DMS114 treated with DMSO at 0.1 percent for 48 hours (cell line): ENCODE data around the gene PFKFB3.
"Not testable (repeated sequence)": the region's sequence is repeated elsewhere in the genome, so short reads cannot be mapped to it uniquely, and the experiment has no call there.

Experiments used
- DNase-seq: peaks from one replicate; lab custom pipeline; 2025; ENCODE audit not compliant: unreplicated experiment; lab: John Stamatoyannopoulos, UW

PFKFB3 gene

DNA sequence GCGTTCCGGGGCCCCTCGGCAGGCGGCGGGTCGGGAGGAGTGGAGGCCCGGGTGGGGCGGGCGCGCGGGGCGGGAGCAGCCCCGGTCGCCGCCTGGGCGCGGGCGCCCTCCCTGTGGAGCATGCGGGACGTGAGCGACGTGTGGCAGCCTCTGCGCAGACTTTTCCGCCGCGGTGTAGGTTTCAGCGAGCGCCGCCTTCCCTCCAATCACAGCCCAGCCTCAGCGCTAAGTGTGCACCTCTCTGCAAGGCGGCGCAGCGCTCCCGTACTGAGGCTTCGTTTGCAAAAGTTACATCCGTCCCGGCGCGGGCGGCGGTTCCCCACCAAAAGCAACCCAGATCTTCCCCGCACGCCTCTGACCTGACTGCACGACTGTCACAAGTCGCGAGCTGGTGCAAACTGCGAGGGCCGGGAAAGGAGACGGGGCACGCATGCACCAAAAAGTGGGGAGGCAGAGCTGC is 1.2 kb upstream of the PFKFB3 start:
- peak; percentile 54 for DNase-seq

DNA sequence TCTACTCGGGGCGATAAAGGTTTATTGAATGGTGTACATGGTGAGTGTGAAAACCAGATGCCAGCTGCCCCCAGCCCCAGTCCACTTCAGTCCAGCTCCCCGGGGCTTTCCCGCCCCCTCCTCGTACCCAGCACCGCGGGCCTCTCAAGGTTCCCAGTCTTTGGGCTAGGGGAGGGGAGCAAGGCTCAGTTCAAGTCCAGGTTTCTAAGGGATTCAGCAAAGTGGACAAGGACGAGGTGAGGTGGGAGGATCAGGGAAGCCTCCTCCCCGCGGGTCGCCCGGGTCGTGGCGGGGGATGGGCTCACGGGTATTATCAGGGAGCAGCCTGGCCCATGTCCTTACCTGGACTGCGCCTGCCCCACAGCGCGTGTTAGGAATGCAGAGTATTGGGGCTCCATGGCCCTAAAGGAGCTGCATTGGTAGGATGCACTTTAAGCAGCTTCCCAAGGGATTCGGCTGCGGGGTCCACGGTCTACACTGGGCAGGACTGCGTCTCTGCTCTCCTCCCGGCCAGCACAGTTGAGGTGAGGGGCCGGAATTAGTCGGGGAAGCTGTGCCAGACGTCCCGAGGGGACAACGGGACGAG is 541 bp upstream of the PFKFB3 start:
- DNase-seq = no peak

DNA sequence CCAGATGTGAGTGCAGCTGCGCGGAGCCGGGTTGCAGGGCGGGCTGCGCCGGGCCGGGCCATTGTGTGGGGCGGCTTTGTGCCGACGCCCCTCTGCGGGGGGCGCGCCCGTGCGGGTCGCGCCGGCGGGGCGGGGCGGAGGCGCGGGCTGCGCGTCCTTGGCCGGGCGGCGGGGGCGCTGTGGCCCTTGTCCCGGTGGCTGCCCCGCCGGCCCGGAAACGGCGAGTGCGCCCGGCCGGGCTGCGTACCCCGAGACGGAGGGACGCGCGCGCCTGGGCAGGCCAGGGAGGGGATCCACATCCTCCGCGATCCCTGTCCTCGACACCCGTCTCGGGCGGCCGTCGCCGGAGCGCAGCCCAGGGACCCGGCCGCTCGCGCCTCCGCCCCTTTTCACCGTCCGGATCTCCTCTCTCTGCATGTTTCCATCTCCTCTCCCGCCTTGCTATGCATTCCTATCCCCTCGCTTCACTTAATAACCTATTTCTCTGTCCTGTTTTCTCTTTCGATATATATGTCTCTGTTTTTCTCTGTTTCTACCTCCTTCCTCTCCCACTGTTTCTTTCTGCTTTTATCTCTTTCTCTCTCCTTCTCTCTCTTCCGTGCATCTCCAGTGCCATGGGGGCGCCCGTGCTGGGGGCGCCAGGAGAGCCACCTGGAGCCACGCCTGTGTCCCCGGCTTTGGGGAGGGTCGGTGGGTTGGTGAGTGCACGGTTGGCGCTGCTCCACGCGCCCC is 765 bp downstream of the PFKFB3 start:
- DNase-seq = peak; percentile 17

DNA sequence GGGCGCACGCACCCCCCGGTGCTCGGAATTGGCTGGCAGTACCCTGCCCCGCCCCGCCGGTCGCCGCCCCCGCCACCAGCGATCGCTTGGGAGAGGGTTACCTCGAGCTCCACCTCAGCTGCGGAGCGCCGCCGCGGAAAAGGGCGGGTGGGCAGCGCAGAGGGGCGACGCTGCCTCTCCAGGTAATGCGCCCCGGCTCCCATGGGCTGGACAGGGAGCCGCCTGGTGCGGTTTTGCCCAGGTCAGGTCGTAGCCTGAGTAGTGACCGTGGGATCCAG is 1.3 kb downstream of the PFKFB3 start:
- DNase-seq = no peak

DNA sequence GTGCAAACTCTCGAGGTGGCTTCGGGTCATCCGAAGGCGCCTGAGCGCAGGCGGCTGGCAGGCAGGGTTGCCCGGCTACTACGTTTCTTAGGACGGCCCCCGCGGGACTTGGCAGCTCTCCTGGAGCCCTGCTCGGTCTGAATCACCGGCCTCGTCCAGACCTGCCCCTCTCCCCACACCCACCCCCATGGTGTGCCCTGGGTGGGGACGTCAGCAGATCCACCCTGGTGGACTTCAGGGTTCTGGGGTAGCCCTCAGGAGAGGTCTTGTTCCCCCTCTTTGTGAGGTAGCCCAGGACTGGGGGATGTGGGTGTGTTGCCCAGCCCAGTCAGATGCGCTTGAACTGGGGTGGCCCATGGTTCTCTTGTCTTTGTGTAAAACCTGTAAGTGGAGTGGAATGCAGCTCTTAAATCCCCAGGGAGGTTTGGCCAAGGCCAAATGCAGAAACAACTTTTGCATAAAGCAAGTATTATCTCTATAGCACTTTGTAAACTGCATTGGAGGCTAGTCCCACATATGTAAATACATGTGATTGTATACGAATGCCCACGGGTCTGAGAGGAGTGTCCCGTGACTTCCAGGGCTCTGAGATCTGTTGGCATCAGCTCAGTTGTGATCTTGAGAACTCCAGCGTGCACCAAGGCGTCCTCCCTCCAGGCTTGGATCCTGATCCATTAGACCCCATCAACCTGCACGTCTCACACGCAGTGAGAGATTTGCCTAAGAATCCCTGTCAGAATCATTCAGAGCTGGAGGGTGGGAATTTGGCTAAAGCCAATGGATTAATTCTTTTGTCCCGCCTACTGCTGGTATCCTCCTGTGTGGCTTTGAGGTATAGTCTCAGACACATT is 1.8 kb downstream of the PFKFB3 start:
- DNase-seq = no peak

DNA sequence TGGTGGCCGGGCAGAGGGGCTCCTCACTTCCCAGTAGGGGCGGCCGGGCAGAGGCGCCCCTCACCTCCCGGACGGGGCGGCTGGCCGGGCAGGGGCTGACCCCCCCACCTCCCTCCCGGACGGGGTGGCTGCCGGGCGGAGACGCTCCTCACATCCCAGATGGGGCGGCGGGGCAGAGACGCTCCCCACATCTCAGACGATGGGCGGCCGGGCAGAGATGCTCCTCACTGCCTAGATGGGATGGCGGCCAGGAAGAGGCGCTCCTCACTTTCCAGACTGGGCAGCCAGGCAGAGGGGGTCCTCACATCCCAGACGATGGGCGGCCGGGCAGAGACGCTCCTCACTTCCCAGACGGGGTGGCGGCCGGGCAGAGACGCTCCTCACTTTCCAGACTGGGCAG is 3.8 kb downstream of the PFKFB3 start:
- not testable (repeated sequence) for DNase-seq

DNA sequence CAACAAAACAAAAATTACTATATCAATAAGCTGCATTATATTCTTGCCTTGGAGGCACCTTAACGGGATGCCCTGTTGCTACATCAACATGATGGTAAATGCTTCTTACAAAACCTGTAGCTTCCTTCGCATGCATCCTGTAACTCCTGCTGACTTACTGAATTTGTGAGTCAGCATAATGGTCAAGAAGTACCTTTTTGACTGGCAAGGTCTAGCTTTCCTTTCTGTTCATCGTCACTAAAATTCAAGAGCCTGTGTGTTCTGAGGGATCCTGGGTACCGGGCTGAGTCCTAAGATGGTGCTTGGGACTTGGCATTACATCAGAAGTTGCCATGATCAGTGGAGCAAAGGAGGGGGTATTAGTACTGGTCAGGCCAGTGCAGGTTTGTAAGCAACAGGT is 4.9 kb downstream of the PFKFB3 start:
- no peak for DNase-seq

DNA sequence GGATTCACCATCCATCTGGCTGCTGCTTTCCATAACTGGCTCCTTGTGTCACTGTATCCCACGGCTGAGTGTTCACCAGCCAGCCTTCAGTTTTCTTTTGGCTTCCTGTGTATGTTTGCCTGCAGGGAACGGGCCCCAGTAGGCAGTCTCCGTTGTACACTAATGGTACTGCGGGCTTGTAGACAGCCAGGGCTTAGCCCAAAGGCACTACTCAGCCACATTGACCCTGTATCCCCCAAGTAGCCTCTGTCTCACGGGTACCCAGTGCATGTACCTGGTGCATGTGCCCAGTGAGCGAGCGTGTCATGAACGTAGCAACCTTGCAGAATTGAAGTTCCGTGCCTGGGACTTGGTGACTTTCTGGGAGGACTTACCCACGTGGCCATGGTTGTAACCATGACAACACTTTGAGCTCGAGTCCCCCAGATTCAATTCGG is 6.1 kb downstream of the PFKFB3 start:
- no peak for DNase-seq

DNA sequence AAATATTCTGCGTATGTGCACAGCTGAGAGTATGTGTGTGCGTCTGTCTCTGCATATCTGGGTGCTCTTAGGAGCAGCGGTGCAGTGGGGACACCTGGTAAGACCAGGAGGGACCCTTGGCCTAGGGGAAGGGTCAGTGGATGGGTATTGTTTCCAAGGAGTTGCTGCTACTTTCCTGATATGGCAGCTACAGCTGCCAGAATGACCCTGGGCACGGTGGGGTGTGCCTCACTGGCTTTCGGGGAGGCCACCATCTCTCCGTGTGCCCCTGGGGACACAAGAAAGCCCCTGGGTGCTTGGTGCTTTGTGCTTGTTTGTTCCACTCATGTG is 8.6 kb downstream of the PFKFB3 start:
- DNase-seq = no peak

DNA sequence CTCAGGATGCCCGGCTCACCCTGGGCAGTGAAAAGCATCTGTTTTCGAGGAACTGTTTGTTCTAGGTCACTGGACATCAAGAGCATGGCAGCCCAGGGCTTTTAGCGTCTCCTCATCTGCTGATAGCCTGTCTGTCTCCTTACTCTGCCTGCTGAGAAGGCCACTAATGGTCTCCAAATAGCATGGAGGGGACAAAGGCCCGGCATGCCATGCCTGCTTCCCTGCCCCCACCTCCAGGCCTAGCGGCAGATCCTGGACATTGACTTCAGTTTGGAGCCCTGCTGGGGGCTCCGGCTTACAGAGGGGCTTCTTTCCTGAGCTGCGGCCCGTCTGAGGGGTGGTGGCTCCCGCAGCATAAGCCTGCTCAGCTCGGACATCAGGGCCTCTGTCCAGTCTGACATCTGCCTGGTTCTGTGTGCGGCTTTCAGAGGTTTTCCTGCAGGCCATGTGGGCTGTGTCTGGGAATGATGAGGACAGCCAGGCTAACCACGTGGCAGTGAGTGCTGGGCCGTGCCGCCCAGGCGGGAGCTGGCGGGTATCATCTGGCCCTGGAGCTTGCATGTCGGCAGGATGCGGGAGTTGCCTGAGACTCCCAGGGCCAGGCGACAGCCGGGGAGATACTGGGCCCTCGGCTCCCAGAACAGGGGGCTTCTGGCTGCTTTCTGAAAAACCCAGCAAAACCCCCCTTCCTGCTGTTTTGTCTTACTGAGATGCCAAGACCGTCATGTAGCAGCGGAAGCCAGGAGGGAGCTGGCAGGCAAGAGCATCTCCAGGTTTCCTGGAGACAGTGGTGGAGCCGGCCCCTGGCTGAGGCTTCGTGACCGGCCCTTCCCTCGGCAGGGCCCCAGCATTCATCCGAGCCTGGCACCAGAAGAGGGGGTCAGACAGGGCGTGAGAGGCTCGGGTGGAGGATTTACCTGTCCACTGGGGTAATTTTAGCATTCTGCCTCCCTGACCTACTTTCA is 9.2 kb downstream of the PFKFB3 start:
- no peak for DNase-seq

DNA sequence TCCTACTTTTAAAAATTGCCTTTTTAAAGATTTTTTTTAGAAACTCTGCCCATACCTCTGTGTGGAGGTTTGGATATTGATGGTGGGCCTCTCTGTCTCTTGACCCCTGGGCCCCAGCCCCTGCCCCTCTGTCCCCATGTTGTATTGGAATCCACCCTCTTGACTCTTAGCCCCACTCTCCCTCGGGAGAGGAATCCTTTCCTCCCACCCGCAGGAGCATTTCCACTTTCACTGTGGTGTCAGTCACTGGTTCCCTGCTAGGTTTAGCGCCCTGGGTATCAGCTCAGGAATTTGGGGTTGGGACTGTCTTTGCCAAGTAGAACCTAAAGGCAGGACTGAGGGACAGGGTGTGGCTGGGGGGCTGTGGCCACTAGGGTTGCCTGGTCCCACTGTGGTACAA is 10.1 kb downstream of the PFKFB3 start:
- DNase-seq = no peak

DNA sequence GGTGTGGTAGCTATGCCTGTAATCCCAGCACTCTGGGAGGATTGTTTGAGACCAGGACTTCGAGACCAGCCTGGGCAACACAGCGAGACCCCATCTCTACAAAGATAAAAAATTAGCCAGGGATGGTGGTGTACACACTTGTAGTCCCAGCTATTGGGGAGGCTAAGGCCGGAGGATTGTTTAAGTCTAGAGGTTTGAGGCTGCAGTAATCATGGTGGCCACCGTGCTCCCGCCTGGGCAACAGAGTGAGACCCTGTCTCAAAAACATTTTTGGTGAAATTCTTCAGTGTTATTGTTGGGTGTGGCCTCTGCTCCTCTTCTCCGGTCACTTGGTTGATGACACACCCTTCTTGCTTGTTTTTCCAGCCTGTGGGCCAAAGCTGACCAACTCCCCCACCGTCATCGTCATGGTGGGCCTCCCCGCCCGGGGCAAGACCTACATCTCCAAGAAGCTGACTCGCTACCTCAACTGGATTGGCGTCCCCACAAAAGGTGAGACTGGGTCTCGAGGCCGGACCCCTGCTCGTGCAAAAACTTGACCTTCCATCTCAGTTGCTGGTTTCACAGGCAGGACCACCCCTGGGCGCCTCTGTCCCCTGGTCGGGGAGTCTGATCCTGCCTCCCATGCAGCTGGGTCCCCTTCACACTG is 10.6 kb downstream of the PFKFB3 start:
- DNase-seq = no peak

DNA sequence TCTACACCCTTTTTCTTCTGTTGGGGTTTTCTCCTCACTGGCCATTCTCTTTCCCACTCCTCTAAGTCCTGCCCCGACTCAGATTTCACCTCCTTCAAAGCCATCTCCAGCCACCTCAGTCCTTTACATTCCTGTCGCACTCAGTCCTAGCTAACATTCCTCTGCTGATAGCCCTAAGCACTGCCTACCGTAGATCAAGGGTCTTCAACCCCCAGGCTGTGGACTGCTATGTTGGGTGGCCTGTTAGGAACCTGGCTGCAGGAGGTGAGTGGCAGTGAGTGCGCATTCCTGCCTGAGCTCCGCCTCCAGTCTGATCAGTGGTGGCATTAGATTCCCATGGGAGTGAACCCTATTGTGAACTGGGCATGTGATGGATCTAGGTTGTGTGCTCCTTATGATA is 11.2 kb downstream of the PFKFB3 start:
- no peak for DNase-seq

DNA sequence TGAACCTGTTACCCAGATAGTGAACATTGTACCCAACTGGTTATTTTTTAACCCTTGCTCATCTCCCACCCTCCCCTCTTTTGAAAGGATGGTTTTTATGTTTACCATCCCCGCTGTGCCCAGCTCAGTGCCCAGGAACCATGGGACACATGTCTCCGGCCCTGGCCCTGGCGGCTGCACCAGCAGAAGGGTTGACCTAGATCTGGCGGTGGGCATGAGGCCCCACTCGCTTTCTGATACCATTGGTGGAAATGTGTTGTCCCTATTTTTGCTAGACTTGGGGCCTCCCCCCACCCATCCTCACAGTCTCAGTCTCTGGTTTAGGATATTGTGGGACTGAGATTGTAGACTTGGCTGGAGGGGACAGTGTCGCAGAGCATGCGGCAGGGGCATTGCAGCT is 11.9 kb downstream of the PFKFB3 start:
- DNase-seq = no peak

DNA sequence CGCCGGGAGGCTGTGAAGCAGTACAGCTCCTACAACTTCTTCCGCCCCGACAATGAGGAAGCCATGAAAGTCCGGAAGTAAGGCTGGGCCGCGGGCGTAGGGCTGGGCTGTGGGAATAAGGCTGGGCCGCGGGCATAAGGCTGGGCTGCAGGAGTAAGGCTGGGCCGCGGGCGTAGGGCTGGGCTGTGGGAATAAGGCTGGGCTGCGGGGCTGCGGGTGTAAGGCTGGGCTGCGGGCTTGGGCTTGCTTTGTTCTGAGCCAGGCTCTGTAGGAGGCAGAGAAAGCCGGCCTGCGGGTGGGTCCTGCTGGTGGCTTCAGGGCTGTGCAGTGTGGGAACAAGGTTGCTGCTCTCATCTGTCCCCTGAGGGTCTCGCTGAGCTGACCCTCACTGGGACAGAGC is 12.5 kb downstream of the PFKFB3 start:
- DNase-seq = no peak

DNA sequence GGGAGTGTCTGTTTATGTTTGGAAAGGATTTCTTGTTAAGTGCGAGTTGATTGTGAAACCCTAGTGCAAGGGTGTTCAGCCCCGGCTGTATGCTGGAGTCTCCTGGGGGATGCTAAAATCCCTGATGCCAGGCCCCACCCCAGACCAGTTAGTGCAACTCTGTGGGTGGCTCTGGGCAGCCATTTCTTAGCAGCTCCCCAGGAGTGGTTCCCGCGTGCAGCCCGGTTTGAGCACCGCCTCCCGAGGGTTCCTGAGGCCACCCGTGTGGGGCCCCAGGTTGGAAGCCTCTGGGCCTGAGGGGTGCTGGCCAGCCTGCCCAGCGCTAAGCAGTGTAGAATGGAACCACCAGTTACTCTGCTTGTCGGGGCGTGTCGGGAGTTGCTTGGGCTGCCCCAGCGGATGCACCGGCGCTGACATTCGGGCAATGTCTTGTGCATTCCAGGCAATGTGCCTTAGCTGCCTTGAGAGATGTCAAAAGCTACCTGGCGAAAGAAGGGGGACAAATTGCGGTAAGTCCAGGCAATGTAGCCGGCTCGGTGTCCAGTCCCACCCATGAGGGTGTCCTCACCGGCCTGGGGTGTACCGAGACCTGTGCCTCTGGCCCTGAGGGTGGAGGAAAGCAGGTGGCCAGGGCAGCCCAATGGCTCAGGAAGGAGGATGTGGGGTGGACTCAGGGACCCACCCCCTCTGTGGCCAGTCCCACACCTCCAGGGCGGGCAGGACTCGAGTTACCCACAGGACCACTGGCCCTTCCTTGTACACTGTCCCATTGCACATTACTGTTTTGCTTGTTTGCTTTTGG is 13.2 kb downstream of the PFKFB3 start:
- DNase-seq = no peak

DNA sequence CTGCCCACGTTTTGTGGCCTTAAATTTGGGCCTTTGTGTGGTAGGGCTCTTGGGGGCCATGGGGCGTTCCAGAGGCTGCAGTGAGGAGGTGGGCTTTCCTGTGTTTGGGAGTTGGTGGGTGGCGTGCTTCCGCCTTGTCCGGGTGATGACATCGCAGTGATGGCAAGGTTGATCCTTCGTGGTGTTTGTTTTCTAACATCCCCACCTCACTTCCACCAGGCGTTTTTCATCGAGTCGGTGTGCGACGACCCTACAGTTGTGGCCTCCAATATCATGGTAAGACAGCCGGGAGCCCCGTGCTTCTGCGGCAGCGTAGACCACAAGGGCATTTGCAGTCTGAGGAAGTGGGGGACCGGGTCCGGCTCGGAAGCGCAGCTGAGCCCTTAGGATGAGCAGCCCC is 14.2 kb downstream of the PFKFB3 start:
- DNase-seq = no peak

DNA sequence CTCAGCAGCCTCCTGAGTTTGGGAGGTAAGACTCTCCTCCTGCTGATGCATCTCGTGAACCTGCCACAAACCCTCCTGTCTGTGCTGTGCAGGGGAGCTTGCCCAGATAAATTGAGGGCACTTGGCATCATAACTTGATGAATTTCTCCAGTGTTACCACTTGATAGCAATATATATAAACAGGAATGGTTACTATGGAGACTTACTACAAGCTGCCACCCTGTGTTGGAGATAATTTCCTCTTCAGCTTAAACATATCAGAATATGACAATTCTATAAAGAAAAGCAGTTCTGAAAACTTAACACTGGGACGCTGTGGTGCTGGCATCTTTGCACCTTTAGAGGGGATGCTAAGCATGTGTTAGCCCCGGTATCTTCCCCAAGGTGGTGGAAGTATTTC is 14.9 kb downstream of the PFKFB3 start:
- DNase-seq = no peak

DNA sequence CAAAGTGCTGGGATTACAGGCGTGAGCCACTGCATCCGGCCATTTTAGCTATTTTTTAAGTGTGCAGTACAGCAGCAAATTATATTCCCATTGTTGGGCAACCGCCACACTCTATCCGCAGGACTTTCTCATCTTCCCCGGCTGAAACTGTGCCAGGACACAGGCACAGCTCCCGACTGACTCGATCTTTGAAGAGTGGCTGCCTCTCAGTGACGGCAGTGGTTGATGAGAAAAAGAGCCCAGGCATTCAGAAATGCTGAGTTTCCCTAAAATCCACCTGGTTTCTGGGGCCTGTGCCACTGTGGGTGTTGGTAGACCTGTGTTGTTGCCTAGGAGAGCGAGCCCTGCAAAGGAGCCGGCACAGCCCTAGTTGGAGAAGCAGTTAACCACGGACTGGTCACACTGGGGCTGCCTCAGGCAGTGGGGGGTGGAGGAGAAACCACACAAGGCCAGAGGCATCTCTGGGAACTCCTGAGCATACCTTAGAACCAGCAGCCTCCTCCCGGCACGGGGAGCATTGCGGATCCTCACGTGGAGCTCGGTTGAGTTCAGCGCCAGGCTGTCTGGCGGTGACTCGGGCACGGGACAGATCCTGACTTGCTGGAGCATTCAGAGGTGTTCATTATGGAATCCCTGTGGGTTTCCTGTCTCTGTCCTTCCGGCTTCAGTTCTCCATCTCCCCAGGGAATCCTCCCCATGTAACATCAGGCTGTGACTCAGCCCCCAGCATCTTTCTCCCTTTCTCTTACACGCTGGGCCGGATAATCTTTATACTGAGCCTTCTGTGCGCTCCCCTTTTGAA is 16.2 kb downstream of the PFKFB3 start:
- DNase-seq = no peak
